IMR-90 (cell line): Measurements from ENCODE around the gene RIC8A.

Experiments used
- CEBPB ChIP-seq: IDR thresholded peaks from 2 replicates; pipeline ENCODE4 v1.6.1; 2012; ENCODE audit warnings: low read depth, low read length, improper control_type of control experiment
- CTCF ChIP-seq: conservative IDR thresholded peaks from 2 replicates; pipeline ENCODE4 v1.5.1; 2012; ENCODE audit warnings: mild to moderate bottlenecking, low read depth, low read length, improper control_type of control experiment
- FOS ChIP-seq: fragments of 150-350 bp; IDR thresholded peaks from 2 replicates; pipeline ENCODE4 v1.6.1; 2016; ENCODE audit warnings: low read depth, low read length
- MAZ ChIP-seq: IDR thresholded peaks from 2 replicates; pipeline ENCODE4 v1.6.1; 2012; ENCODE audit warnings: low read depth, mild to moderate bottlenecking, low read length, improper control_type of control experiment, moderate library complexity, borderline replicate concordance
- MXI1 ChIP-seq: IDR thresholded peaks from 2 replicates; pipeline ENCODE4 v1.6.1; 2012; ENCODE audit warnings: low read depth, mild to moderate bottlenecking, low read length, moderate library complexity, borderline replicate concordance
- NFE2L2 ChIP-seq: fragments of 150-350 bp; IDR thresholded peaks from 2 replicates; pipeline ENCODE4 v1.6.1; 2016; ENCODE audit warnings: low read depth, mild to moderate bottlenecking, low read length
- POLR2A ChIP-seq: IDR thresholded peaks from 2 replicates; pipeline ENCODE4 v1.6.1; 2012; ENCODE audit warnings: mild to moderate bottlenecking, low read depth, low read length
- RAD21 ChIP-seq: IDR thresholded peaks from 2 replicates; pipeline ENCODE4 v1.6.1; 2012; ENCODE audit warnings: low read length, improper control_type of control experiment
- RCOR1 ChIP-seq: IDR thresholded peaks from 2 replicates; pipeline ENCODE4 v1.6.1; 2012; ENCODE audit warnings: mild to moderate bottlenecking, low read length, improper control_type of control experiment; ENCODE audit not compliant: insufficient replicate concordance
- RFX5 ChIP-seq: IDR thresholded peaks from 2 replicates; pipeline ENCODE4 v1.8.0; 2012; ENCODE audit warnings: low read depth, mild to moderate bottlenecking, low read length, moderate library complexity
- SMC3 ChIP-seq: fragments of 150-350 bp; IDR thresholded peaks from 2 replicates; pipeline ENCODE4 v1.6.1; 2016; ENCODE audit warnings: low read depth, mild to moderate bottlenecking, antibody characterized with exemption, low read length, moderate library complexity
- TF ChIP-seq, protein P1 (sequence below): fragments of 150-350 bp; IDR thresholded peaks from 2 replicates; pipeline ENCODE4 v1.6.1; 2017; ENCODE audit warnings: mild to moderate bottlenecking, antibody characterized with exemption, low read length, low read depth

DNA sequence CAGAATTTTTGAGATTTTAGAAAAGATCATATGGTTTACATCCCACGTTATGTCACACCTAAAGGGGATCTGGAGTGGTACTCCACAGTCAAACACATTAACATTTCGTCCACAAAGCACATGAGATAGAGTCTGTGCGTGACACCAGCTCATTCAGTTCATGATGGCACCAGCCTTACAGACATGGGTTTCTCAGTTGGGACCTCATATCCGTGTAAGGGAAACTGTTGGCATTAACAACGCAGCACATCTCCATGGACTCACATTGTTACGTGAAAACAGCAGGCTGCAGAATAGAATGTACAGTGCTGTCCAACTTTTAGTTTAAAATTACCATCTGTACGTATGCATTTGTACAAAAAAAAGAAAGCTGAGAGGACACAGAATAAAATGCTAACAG is 14.0 kb downstream of the RIC8A start:
- TF ChIP-seq POLR2A (no peak), CTCF (no peak), CEBPB (no peak), RAD21 (no peak), SMC3 (no peak), RFX5 (no peak), RCOR1 (no peak), MAZ (no peak), FOS (no peak), MXI1 (no peak), NFE2L2 (no peak)
- TF ChIP-seq, protein P1, sequence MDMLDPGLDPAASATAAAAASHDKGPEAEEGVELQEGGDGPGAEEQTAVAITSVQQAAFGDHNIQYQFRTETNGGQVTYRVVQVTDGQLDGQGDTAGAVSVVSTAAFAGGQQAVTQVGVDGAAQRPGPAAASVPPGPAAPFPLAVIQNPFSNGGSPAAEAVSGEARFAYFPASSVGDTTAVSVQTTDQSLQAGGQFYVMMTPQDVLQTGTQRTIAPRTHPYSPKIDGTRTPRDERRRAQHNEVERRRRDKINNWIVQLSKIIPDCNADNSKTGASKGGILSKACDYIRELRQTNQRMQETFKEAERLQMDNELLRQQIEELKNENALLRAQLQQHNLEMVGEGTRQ: no peak
